PC-3 (cell line): Measurements from ENCODE around the gene PRR36. TPM values are rescaled to one million over a fixed set of nuclear protein-coding genes. Genes with fewer than 3 reads are reported as not detected.
A peak's percentile ranks its signal among the peaks of the same experiment; 100 is the strongest.

Source experiments
- ATAC-seq: fragments of 200-7000 bp; cut with Tn5 transposase; 2 replicates; pipeline ENCODE4 v1.9.1; 2020; ENCODE audit warnings: mild to moderate bottlenecking, moderate library complexity
- BruUV-seq: library from RNA; stranded (reverse); fragments of 400-500 nt; replicated peaks from 2 replicates; lab custom pipeline; 2021; lab: Mats Ljungman, UMichigan
- CTCF ChIA-PET: fragments of 300-600 bp; sonication (Branson Sonifier 250); formaldehyde crosslinking; loops from one replicate; lab custom pipeline; 2022; ENCODE audit warnings: antibody characterized with exemption; lab: Charles Lee
- POLR2A ChIA-PET: fragments of 300-600 bp; sonication (Branson Sonifier 250); formaldehyde crosslinking; loops from one replicate; lab custom pipeline; 2022; ENCODE audit warnings: antibody characterized with exemption; ENCODE audit not compliant: unreplicated experiment; lab: Charles Lee
- DNase-seq: peaks from one replicate; pipeline ENCODE4 v3.0.0-alpha.2; 2015
- H2AFZ ChIP-seq: fragments of 300-600 bp; sonication (generic); 2 replicates; pipeline ENCODE4 v1.6.0; 2016; ENCODE audit warnings: antibody characterized with exemption, low read length
- H3F3A ChIP-seq: fragments of 300-600 bp; sonication (generic); one replicate; pipeline ENCODE4 v1.6.0; 2017; ENCODE audit warnings: antibody characterized with exemption, low read length, control low read depth, mild to moderate bottlenecking; ENCODE audit not compliant: unreplicated experiment
- H3K27ac ChIP-seq: fragments of 300-600 bp; sonication (generic); 2 replicates; pipeline ENCODE4 v1.5.1; 2016; ENCODE audit warnings: mild to moderate bottlenecking, low read length
- H3K27me3 ChIP-seq: fragments of 300-600 bp; sonication (generic); 2 replicates; pipeline ENCODE4 v1.6.1; 2016; ENCODE audit warnings: low read length, mixed read lengths
- H3K36me3 ChIP-seq: fragments of 300-600 bp; sonication (generic); 2 replicates; pipeline ENCODE4 v1.6.1; 2016; ENCODE audit warnings: low read depth, mixed run types, low read length, mixed read lengths
- H3K4me1 ChIP-seq: fragments of 300-600 bp; sonication (generic); 2 replicates; pipeline ENCODE4 v1.5.1; 2016; ENCODE audit warnings: low read length; ENCODE audit not compliant: insufficient read depth
- H3K4me2 ChIP-seq: fragments of 300-600 bp; sonication (generic); 2 replicates; pipeline ENCODE4 v1.6.0; 2016; ENCODE audit warnings: low read length
- H3K4me3 ChIP-seq: fragments of 300-600 bp; sonication (generic); 2 replicates; pipeline ENCODE4 v1.5.1; 2016; ENCODE audit warnings: mild to moderate bottlenecking, low read length, mixed read lengths
- H3K79me2 ChIP-seq: fragments of 300-600 bp; sonication (generic); 2 replicates; pipeline ENCODE4 v1.6.1; 2017; ENCODE audit warnings: low read length, mixed read lengths
- H3K9ac ChIP-seq: fragments of 300-600 bp; sonication (generic); 2 replicates; pipeline ENCODE4 v1.6.0; 2016; ENCODE audit warnings: mild to moderate bottlenecking, low read length
- H3K9me2 ChIP-seq: fragments of 300-600 bp; sonication (generic); replicated peaks from 2 replicates; pipeline ENCODE4 v1.6.1; 2016; ENCODE audit warnings: mixed run types, low read length, mixed read lengths
- H3K9me3 ChIP-seq: fragments of 300-600 bp; sonication (generic); 2 replicates; pipeline ENCODE4 v1.6.1; 2016; ENCODE audit warnings: low read length, mixed read lengths
- H4K20me1 ChIP-seq: fragments of 300-600 bp; sonication (generic); 2 replicates; pipeline ENCODE4 v1.6.1; 2016; ENCODE audit warnings: low read length, mixed read lengths
- CTCF ChIP-seq: fragments of 300-600 bp; sonication (generic); conservative IDR thresholded peaks from 2 replicates; pipeline ENCODE4 v1.5.1; 2017; ENCODE audit warnings: antibody characterized with exemption, low read depth, mild to moderate bottlenecking, low read length
- EZH2 ChIP-seq: fragments of 300-600 bp; sonication (generic); IDR thresholded peaks from one replicate; pipeline ENCODE4 v1.6.1; 2017; ENCODE audit warnings: antibody characterized with exemption, mild to moderate bottlenecking, low read length; ENCODE audit not compliant: unreplicated experiment
- EZH2phosphoT487 ChIP-seq: fragments of 300-600 bp; sonication (generic); IDR thresholded peaks from 2 replicates; pipeline ENCODE4 v1.6.1; 2018; ENCODE audit warnings: mild to moderate bottlenecking, antibody characterized with exemption, low read length, borderline replicate concordance
- intact Hi-C: fragments of 100-400 bp; cut with micrococcal nuclease; formaldehyde crosslinking; loops from 2 replicates; pipeline ENCODE4 v1.9.0; 2023
- total RNA-seq: library from RNA; depleted of rRNA; stranded (reverse); fragments of >200 nt; gene quantifications from 2 replicates; pipeline ENCODE4 v1.2.3, GENCODE V29; 2014

The PRR36 gene
- total RNA-seq, 1 experiment from 2014 or later, result 2.5 TPM

DNA sequence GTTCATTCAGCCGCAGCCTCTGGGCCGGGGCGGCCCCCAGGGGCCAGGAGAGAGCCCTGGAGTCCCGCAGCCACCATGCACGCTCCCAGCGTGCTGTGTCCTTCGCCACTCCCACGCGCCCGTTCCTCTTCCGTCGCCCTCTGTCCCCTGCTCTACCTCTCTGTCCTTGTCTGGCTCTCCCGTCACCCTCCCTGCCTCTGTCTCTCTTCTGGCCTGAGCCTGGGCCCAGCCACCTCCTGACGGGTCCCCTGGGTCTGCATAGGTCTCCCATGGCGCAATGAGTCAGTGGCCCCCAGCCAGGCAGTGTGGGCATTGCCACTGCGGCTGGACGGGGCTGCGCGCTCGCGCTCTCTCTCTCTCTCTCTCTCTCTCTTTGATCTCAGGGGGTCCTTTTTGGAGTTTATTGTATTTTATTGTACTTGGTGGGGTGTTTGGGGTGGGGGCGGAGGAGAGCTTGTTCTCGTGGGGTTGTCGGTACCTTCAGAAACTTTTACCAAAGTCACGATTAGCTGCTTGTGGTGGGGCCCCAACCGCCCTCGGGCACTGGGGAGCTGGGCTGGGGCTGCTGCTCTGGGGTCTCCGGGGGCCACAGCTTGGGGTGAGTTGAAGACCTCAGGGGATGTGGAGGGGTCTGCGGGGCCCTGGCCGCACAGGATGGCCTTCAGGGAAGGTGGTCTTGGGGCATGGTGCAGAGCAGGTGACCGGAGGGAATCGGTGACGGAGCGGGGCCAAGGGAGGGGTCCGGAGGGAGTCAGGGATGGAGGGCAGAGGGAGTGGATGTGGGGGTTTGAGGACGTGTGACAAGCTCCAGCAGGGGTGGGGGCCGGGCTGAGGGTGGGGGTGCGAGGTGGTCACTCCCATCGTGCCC, 38.7 kb upstream of the PRR36 start:
- peaks cover 8% of the 10 kb centered on the region; the same call in 1 of the 2 replicates for H3K79me2 ChIP-seq
- TF ChIP-seq EZH2 (no peak), CTCF (no peak), EZH2phosphoT487 (no peak)
- H4K20me1 ChIP-seq, result no peaks in the 10 kb centered on the region
- no peaks in the 10 kb centered on the region for H3K9me3 ChIP-seq
- no peak overlapping the region for H3K4me3 ChIP-seq
- H3K4me1 ChIP-seq, result peaks cover 16% of the 10 kb centered on the region
- H3F3A ChIP-seq, result no peaks in the 10 kb centered on the region
- H3K4me2 ChIP-seq, result no peak overlapping the region
- no peak overlapping the region for H2AFZ ChIP-seq
- BruUV-seq, result TSS peak; percentile 26
- H3K36me3 ChIP-seq, result peaks cover 20% of the 10 kb centered on the region
- ATAC-seq, result no peak
- no peaks in the 10 kb centered on the region for H3K9me2 ChIP-seq
- H3K9ac ChIP-seq, result no peak overlapping the region
- ChIA-PET CTCF (no interaction called here), POLR2A (no interaction called here)
- intact Hi-C loops, result no loop called here
- no peaks in the 10 kb centered on the region for H3K27me3 ChIP-seq
- H3K27ac ChIP-seq, result no peak overlapping the region
- no peak for DNase-seq

GRCh38 chr19:7912144-7912696, 38.0 kb upstream of the PRR36 start:
- ATAC-seq (no peak), DNase-seq (no peak)
- Histone ChIP-seq H3K9me3 (no peaks in the 10 kb centered on the region), H4K20me1 (0 out of 2 replicates have a peak, but pooled peaks cover 3% of the 10 kb centered on the region), H3K9me2 (no peaks in the 10 kb centered on the region), H3K4me3 (no peak overlapping the region), H3K36me3 (peaks cover 20% of the 10 kb centered on the region), H3F3A (no peaks in the 10 kb centered on the region), H3K4me1 (peaks cover 13% of the 10 kb centered on the region), H3K9ac (no peak overlapping the region), H3K79me2 (peaks cover 14% of the 10 kb centered on the region), H3K27ac (no peak overlapping the region), H2AFZ (no peak overlapping the region), H3K27me3 (no peaks in the 10 kb centered on the region), H3K4me2 (no peak overlapping the region)
- CTCF ChIA-PET, result no interaction called here
- TF ChIP-seq EZH2phosphoT487 (no peak), CTCF (no peak), EZH2 (no peak)
- POLR2A ChIA-PET, result interaction anchor here (0.6 kb wide), 1 partner anchor 9 kb away, joined by 3 read pairs; no protein-coding TSS in a partner anchor
- no TSS peak for BruUV-seq
- intact Hi-C loops, result no loop called here
